Measurements from ENCODE around the gene FSD2.

- TF ChIP-seq, protein P1, sequence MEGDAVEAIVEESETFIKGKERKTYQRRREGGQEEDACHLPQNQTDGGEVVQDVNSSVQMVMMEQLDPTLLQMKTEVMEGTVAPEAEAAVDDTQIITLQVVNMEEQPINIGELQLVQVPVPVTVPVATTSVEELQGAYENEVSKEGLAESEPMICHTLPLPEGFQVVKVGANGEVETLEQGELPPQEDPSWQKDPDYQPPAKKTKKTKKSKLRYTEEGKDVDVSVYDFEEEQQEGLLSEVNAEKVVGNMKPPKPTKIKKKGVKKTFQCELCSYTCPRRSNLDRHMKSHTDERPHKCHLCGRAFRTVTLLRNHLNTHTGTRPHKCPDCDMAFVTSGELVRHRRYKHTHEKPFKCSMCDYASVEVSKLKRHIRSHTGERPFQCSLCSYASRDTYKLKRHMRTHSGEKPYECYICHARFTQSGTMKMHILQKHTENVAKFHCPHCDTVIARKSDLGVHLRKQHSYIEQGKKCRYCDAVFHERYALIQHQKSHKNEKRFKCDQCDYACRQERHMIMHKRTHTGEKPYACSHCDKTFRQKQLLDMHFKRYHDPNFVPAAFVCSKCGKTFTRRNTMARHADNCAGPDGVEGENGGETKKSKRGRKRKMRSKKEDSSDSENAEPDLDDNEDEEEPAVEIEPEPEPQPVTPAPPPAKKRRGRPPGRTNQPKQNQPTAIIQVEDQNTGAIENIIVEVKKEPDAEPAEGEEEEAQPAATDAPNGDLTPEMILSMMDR (IDR thresholded peaks at IDR 0.05), result no peak
- TF ChIP-seq POLR2A (IDR thresholded peaks at IDR 0.05), result no peak
Observed at GRCh38 chr15:82835391-82835917, 29.6 kb upstream of the FSD2 start.

Measured in vagina (tissue), 2 donors.